Astrocyte (in vitro differentiated cells and primary cell): ENCODE data around the gene IL1B.

Experiments
- EZH2 ChIP-seq: IDR thresholded peaks from 2 replicates; pipeline ENCODE4 v1.6.1; 2012; ENCODE audit warnings: mild to moderate bottlenecking, low read length, inconsistent platforms; ENCODE audit not compliant: insufficient read depth
- TF ChIP-seq, protein P1 (sequence below): IDR thresholded peaks from 2 replicates; pipeline ENCODE4 v1.5.1; 2011; ENCODE audit warnings: low read depth, mild to moderate bottlenecking, inconsistent platforms, low read length, moderate library complexity; ENCODE audit not compliant: insufficient read depth

DNA sequence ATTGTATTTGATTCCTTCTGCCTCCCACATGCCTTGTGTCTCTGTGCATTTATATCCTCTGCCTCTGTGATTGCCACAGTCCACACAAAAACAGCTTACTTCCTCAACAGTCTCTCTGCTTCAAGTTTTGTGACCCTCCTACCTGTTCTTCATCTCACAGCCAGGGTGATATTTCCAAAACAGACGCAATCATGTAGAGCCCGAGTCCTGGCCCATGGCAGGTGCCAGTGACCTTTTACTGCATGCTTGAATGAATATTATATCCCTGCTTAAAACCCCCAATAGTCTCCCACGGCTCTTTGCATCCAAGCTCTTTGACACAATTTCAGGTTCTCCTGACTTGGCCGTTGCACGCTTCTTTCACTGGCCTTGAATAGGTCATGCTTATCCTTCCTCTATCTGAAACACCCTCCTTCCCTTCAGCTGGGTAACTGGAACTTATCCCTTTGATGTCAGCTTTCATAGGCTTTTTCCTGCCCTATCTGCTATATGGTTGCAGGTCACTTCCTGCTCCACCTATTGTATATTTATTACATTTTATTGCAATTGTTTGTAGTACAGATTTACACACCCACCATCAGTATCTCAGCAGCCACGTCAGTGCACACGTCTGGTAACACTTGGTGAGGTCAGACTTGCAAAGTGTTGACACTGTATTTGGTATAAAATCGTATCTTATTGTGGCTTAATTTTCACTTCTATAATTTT, 29.7 kb upstream of the IL1B start:
- TF ChIP-seq, protein P1, sequence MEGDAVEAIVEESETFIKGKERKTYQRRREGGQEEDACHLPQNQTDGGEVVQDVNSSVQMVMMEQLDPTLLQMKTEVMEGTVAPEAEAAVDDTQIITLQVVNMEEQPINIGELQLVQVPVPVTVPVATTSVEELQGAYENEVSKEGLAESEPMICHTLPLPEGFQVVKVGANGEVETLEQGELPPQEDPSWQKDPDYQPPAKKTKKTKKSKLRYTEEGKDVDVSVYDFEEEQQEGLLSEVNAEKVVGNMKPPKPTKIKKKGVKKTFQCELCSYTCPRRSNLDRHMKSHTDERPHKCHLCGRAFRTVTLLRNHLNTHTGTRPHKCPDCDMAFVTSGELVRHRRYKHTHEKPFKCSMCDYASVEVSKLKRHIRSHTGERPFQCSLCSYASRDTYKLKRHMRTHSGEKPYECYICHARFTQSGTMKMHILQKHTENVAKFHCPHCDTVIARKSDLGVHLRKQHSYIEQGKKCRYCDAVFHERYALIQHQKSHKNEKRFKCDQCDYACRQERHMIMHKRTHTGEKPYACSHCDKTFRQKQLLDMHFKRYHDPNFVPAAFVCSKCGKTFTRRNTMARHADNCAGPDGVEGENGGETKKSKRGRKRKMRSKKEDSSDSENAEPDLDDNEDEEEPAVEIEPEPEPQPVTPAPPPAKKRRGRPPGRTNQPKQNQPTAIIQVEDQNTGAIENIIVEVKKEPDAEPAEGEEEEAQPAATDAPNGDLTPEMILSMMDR = no peak
- TF ChIP-seq EZH2 = no peak
